Tibial artery (tissue), 4 donors: ENCODE measurements around the gene SYF2.

ENCODE experiments used
- DNase-seq, 2 donors: peaks; one replicate each; pipeline ENCODE4 v3.0.0-alpha.2; 2019
- H3K27ac ChIP-seq, 2 donors: fragments of 200-600 bp; sonication (generic) in 1 of 2; 1 replicate in 1 of 2; 2 replicates in 1 of 2; pipeline ENCODE4 v1.5.1; 2018 to 2019; ENCODE audit warnings: mild to moderate bottlenecking in 1 of 2
- H3K27me3 ChIP-seq, 2 donors: fragments of 200-600 bp; sonication (generic) in 1 of 2; one replicate each; pipeline versions ENCODE4 v1.5.1 to v1.6.0; 2016 to 2019
- H3K36me3 ChIP-seq, 3 donors: fragments of 200-600 bp; sonication (generic) in 2 of 3; one replicate each; pipeline ENCODE4 v1.5.1; 2016 to 2019; ENCODE audit warnings: mild to moderate bottlenecking in 2 of 3
- H3K4me1 ChIP-seq, 4 donors: fragments of 200-600 bp; sonication (generic) in 2 of 4; 1 replicate in 3 of 4; 2 replicates in 1 of 4; pipeline ENCODE4 v1.5.1; 2016 to 2019
- H3K4me3 ChIP-seq, 2 donors: fragments of 200-600 bp; sonication (generic) in 1 of 2; 1 replicate in 1 of 2; 2 replicates in 1 of 2; pipeline ENCODE4 v1.5.1; 2018 to 2019; ENCODE audit warnings: mild to moderate bottlenecking in 2 of 2
- H3K9me3 ChIP-seq, 3 donors: fragments of 200-600 bp; sonication (generic) in 1 of 3; one replicate each; pipeline ENCODE4 v1.5.1; 2016 to 2019
- intact Hi-C: fragments of 100-400 bp; cut with DNase I; formaldehyde crosslinking; loops from one replicate; pipeline ENCODE4 v1.15.0; 2023; ENCODE audit warnings: low total_unique reads
- TF ChIP-seq, protein P1 (sequence below), 2 experiments: fragments of 200-600 bp in 1 of 2; fragments of 450-650 bp in 1 of 2; IDR thresholded peaks; one replicate each; pipeline ENCODE4 v1.5.1; 2017 to 2019; ENCODE audit warnings: antibody characterized with exemption in 2 of 2, mild to moderate bottlenecking in 1 of 2, moderate library complexity in 1 of 2

Gene SYF2

DNA sequence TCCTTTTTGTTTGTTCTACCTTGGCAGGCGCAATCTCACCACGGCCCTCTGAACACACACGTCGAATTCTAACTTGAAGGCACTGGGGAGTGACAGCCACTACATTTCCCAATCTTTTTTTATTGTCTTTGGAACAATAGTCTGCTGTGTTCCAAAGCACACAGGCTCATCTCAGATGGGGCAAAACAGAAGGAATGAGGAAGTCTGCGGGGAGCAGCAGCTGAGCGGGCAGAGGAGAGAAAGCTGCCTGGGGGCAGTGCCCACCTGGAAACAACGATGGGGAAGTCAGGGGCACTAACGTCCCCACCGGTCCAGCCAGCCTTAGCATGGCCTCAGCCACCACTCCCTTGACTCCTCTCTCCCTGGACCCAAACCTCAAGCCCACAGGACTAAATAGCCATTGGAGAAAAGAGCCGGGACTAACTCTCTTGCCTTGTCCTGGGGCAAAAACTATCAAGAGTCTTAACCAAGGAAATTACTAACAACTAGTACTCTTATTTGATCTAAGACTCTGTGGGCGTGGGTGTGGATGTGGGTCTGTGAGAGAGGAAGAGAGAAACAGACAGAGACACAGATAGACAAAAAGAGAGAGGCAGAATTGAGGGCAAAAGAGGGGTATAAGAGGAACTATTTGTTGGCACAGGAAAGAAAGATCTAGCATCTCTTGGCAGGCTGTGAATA is 34.2 kb downstream of the SYF2 start:
- intact Hi-C loops, result no loop called here
- no peak for DNase-seq
- Histone ChIP-seq H3K4me3 (peak overlapping the region; percentile 39 to 52), H3K27me3 (peaks cover 0 to 19% of the 10 kb centered on the region in 2 donors), H3K27ac (peak overlapping the region; percentile 54 to 77), H3K36me3 (no peaks in the 10 kb centered on the region), H3K4me1 (peaks cover 0 to 29% (median 12%) of the 10 kb centered on the region in 4 donors), H3K9me3 (no peaks in the 10 kb centered on the region)
- TF ChIP-seq, protein P1, sequence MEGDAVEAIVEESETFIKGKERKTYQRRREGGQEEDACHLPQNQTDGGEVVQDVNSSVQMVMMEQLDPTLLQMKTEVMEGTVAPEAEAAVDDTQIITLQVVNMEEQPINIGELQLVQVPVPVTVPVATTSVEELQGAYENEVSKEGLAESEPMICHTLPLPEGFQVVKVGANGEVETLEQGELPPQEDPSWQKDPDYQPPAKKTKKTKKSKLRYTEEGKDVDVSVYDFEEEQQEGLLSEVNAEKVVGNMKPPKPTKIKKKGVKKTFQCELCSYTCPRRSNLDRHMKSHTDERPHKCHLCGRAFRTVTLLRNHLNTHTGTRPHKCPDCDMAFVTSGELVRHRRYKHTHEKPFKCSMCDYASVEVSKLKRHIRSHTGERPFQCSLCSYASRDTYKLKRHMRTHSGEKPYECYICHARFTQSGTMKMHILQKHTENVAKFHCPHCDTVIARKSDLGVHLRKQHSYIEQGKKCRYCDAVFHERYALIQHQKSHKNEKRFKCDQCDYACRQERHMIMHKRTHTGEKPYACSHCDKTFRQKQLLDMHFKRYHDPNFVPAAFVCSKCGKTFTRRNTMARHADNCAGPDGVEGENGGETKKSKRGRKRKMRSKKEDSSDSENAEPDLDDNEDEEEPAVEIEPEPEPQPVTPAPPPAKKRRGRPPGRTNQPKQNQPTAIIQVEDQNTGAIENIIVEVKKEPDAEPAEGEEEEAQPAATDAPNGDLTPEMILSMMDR (IDR thresholded peaks at IDR 0.05), result no peak

- intact Hi-C loops, result no loop called here
- Histone ChIP-seq H3K4me3 (no peak overlapping the region), H3K36me3 (no peaks in the 10 kb centered on the region), H3K27ac (no peak overlapping the region), H3K9me3 (no peaks in the 10 kb centered on the region), H3K4me1 (peaks cover 0 to 29% (median 12%) of the 10 kb centered on the region in 4 donors), H3K27me3 (peaks cover 0 to 24% of the 10 kb centered on the region in 2 donors)
- TF ChIP-seq, protein P1 (IDR thresholded peaks at IDR 0.05), result no peak
- no peak for DNase-seq
Observed at GRCh38 chr1:25197235-25197975, 34.9 kb downstream of the SYF2 start.

DNA sequence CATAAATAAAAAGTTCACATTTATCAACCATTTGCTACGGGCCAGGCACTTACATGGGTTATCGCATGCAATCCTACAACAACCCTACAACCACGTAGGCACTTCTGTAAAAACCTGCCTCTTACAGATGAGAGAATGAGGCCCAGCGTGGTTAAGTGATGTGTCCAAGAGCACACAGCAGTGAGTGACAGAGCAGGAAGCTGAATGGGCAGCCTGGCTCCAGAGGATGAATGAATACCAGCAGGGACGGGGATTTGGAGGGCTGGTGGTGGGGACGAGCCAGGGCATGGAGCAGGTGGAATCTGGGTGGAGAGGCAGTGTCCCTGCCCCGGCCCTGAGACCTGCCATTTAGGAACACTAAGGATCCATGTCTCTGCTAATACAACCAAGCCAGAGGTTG is 35.5 kb downstream of the SYF2 start:
- no peak for DNase-seq
- TF ChIP-seq, protein P1 (IDR thresholded peaks at IDR 0.05), result no peak
- Histone ChIP-seq H3K36me3 (no peaks in the 10 kb centered on the region), H3K27ac (no peak overlapping the region), H3K4me1 (peaks cover 0 to 29% (median 12%) of the 10 kb centered on the region in 4 donors), H3K9me3 (no peaks in the 10 kb centered on the region), H3K4me3 (no peak overlapping the region), H3K27me3 (peaks cover 0 to 26% of the 10 kb centered on the region in 2 donors)
- intact Hi-C loops, result no loop called here

DNA sequence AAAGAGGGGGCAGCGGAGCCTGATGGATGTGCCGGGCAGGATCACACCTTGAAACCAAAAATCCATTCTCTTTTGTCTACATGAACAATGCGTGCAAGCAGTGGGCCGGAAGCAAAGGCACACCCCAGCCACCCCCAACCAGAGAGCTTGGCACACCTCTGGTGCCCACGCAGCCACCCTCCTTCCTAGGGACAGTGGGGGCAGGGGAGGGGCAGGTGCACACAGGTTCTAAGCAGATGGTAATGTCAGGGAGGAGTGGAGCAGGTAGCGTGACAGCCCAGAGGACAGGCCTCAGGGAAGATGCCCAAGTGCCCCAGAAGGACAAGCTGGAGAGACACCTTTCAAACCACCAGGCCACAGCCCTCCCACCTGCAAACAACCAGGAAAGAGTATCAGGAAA is 36.5 kb downstream of the SYF2 start:
- TF ChIP-seq, protein P1 (IDR thresholded peaks at IDR 0.05), result no peak
- Histone ChIP-seq H3K27me3 (peaks cover 0 to 29% of the 10 kb centered on the region in 2 donors), H3K27ac (no peak overlapping the region), H3K4me3 (no peak overlapping the region), H3K9me3 (no peaks in the 10 kb centered on the region), H3K4me1 (peaks cover 0 to 29% (median 12%) of the 10 kb centered on the region in 4 donors), H3K36me3 (no peaks in the 10 kb centered on the region)
- intact Hi-C loops, result no loop called here
- no peak for DNase-seq

DNA sequence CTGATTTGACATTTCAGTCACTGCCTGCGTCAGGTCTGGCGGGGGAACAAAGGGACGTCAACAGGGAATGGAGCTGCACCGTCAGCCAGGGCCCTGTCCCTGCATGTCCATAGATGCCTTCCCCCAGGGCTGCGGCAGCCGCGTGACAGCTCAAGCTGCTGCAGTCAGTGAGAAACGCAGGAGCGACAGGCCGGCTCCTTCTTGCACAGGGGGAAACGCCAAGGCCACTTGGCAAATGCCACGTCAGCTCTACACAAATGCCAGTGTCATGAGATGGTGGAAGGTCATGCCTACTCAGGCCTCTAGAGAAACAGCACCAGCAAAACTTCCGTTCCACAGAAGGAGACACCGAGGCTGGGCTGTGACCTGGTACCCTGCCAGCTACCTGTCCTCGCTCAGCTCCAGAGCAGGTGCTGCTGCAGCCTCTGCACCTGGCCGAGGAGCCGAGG is 37.7 kb downstream of the SYF2 start:
- DNase-seq, result no peak
- TF ChIP-seq, protein P1 (IDR thresholded peaks at IDR 0.05), result no peak
- Histone ChIP-seq H3K4me3 (no peak overlapping the region), H3K27me3 (peaks cover 0 to 29% of the 10 kb centered on the region in 2 donors), H3K4me1 (peaks cover 0 to 24% (median 12%) of the 10 kb centered on the region in 4 donors), H3K27ac (no peak overlapping the region), H3K9me3 (no peaks in the 10 kb centered on the region), H3K36me3 (no peaks in the 10 kb centered on the region)
- intact Hi-C loops, result no loop called here
